ENCODE measurements around the gene MED13L. TPM values are rescaled to one million over a fixed set of nuclear protein-coding genes. Genes with fewer than 3 reads are reported as not detected.

The MED13L gene
- total RNA-seq, 2 experiments from 2014 or later, result 68.3 to 71.8 TPM

DNA sequence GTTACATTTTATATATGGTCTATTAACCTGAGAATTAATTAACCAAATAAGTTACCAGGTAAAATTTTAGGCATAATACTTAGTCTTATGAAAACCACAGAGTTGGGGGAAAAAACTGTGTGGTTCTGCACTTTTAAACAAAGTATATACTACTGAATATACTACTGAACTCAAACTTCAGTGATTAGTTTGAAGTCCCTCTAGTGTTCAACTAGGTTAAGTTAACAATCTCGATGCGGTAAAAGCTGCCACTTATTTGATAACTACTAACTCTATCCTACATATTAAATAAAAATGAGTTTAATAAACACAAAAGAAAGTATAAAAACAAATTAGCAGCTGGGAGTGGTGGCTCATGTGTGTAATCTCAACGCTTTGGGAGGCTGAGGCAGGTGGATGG is 56.7 kb downstream of the MED13L start:
- DNase-seq, result no peak
- POLR2A ChIA-PET, result no interaction called here
- H3K9me3 Mint-ChIP-seq, result no peaks in the 10 kb centered on the region
- peaks cover 11% of the 10 kb centered on the region for H3K36me3 Mint-ChIP-seq (ENCODE audit: low read depth)
- CTCF ChIA-PET, result no interaction called here
- H3K4me1 Mint-ChIP-seq, result no peaks in the 10 kb centered on the region
- no peaks in the 10 kb centered on the region for H3K27me3 Mint-ChIP-seq
- no peak overlapping the region for H3K4me3 Mint-ChIP-seq
- H3K27ac Mint-ChIP-seq, result no peak overlapping the region

- H3K36me3 Mint-ChIP-seq (ENCODE audit: low read depth), result peaks cover 4% of the 10 kb centered on the region
- ChIA-PET POLR2A (no interaction called here), CTCF (no interaction called here)
- H3K4me1 Mint-ChIP-seq, result peaks cover 3% of the 10 kb centered on the region
- no peak for DNase-seq
- H3K4me3 Mint-ChIP-seq, result no peak overlapping the region
- no peaks in the 10 kb centered on the region for H3K9me3 Mint-ChIP-seq
- no peaks in the 10 kb centered on the region for H3K27me3 Mint-ChIP-seq
- H3K27ac Mint-ChIP-seq, result no peak overlapping the region
These were observed 60.3 kb downstream of the MED13L start for GRCh38 chr12:116217045-116217735.

DNA sequence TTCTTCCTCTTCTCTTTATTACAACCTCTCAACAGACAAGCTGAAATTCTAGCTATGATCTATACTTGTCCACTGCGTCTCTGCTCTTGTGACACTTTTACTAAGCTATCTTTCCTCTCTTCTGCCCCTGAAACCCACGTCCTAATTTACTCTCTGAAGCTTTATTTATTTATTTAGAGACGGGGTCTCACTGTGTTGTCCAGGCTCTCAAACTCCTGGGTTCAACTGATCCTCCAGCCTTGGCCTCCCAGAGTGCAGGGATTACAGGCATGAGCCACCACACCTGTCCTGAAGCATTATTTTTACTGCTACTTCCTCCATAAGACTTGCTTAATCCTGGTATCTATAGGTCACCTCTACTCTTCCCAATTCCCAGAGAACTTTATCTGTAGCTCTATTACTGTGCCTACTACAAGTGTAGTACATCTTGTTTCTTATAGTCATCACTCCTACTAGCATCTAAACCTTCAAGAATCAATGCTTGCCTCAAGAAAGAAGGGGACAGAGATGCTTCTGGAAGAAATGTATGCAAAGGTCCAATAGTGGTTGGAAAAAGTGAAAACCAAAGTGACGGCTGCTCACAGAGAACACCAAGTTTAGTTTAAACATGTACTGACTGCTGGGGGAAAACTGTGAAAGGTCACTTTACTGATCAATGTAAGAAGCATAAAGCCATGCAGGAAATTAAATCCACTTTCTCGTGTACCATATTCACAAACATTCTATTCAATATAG is 61.3 kb downstream of the MED13L start:
- Mint-ChIP-seq H3K4me1 (peaks cover 3% of the 10 kb centered on the region), H3K36me3 (ENCODE audit: low read depth) (peaks cover 4% of the 10 kb centered on the region), H3K4me3 (no peak overlapping the region), H3K27ac (no peak overlapping the region), H3K9me3 (no peaks in the 10 kb centered on the region), H3K27me3 (no peaks in the 10 kb centered on the region)
- ChIA-PET POLR2A (no interaction called here), CTCF (interaction anchor here (1.4 kb wide), 1 partner anchor 20 kb away, joined by 5 read pairs; no protein-coding TSS in a partner anchor)
- DNase-seq, result no peak

DNA sequence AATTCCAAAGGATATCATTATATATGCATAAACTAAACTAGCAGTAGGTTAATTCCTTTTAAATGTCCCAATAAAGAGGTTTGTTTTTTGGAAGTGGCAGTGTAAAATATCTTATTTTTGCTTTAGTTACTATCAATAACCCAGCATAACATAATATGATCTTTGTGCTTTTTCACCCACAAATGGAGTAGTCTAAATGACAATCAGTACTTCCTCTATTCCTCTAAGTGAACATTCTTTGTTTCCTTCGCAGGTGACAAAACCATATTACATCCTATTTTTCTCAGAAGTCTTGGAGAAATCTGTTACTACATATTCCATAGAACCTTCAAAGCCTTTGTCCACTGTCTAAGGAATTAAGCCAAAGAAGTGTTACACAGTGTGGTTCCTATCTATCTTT is 62.5 kb downstream of the MED13L start:
- POLR2A ChIA-PET, result no interaction called here
- Mint-ChIP-seq H3K36me3 (ENCODE audit: low read depth) (peaks cover 4% of the 10 kb centered on the region), H3K9me3 (no peaks in the 10 kb centered on the region), H3K4me3 (no peak overlapping the region), H3K4me1 (peaks cover 12% of the 10 kb centered on the region), H3K27ac (no peak overlapping the region), H3K27me3 (no peaks in the 10 kb centered on the region)
- no peak for DNase-seq
- CTCF ChIA-PET, result interaction anchor here (1.4 kb wide), 1 partner anchor 21 kb away, joined by 5 read pairs; no protein-coding TSS in a partner anchor

- Mint-ChIP-seq H3K4me1 (peaks cover 18% of the 10 kb centered on the region), H3K36me3 (ENCODE audit: low read depth) (peaks cover 4% of the 10 kb centered on the region), H3K4me3 (no peak overlapping the region), H3K27me3 (no peaks in the 10 kb centered on the region), H3K9me3 (no peaks in the 10 kb centered on the region), H3K27ac (no peak overlapping the region)
- POLR2A ChIA-PET, result interaction anchor here (0.6 kb wide), 1 partner anchor 112 kb away, joined by 3 read pairs; no protein-coding TSS in a partner anchor
- no peak for DNase-seq
- CTCF ChIA-PET, result no interaction called here
These were observed 63.5 kb downstream of the MED13L start for GRCh38 chr12:116213885-116214527.

- H3K4me3 Mint-ChIP-seq, result no peak overlapping the region
- ChIA-PET CTCF (no interaction called here), POLR2A (no interaction called here)
- H3K27me3 Mint-ChIP-seq, result no peaks in the 10 kb centered on the region
- no peak overlapping the region for H3K27ac Mint-ChIP-seq
- no peaks in the 10 kb centered on the region for H3K9me3 Mint-ChIP-seq
- peaks cover 18% of the 10 kb centered on the region for H3K4me1 Mint-ChIP-seq
- H3K36me3 Mint-ChIP-seq (ENCODE audit: low read depth), result peaks cover 4% of the 10 kb centered on the region
- DNase-seq, result no peak
These were observed 64.5 kb downstream of the MED13L start for GRCh38 chr12:116213014-116213413.

- DNase-seq, result no peak
- Mint-ChIP-seq H3K9me3 (no peaks in the 10 kb centered on the region), H3K4me1 (peaks cover 18% of the 10 kb centered on the region), H3K27ac (no peak overlapping the region), H3K36me3 (ENCODE audit: low read depth) (no peaks in the 10 kb centered on the region), H3K4me3 (no peak overlapping the region), H3K27me3 (no peaks in the 10 kb centered on the region)
- POLR2A ChIA-PET, result interaction anchor here (1.0 kb wide), 1 partner anchor 12 kb away, joined by 3 read pairs; no protein-coding TSS in a partner anchor
- CTCF ChIA-PET, result no interaction called here
These were observed 66.7 kb downstream of the MED13L start for GRCh38 chr12:116210762-116211161.

- Mint-ChIP-seq H3K4me1 (peaks cover 18% of the 10 kb centered on the region), H3K27me3 (no peaks in the 10 kb centered on the region), H3K9me3 (no peaks in the 10 kb centered on the region), H3K4me3 (no peak overlapping the region), H3K36me3 (ENCODE audit: low read depth) (peaks cover 2% of the 10 kb centered on the region), H3K27ac (no peak overlapping the region)
- ChIA-PET POLR2A (interaction anchor here (1.0 kb wide), 1 partner anchor 11 kb away, joined by 3 read pairs; no protein-coding TSS in a partner anchor), CTCF (no interaction called here)
- DNase-seq, result no peak
These were observed 67.4 kb downstream of the MED13L start for GRCh38 chr12:116210131-116210530.

DNA sequence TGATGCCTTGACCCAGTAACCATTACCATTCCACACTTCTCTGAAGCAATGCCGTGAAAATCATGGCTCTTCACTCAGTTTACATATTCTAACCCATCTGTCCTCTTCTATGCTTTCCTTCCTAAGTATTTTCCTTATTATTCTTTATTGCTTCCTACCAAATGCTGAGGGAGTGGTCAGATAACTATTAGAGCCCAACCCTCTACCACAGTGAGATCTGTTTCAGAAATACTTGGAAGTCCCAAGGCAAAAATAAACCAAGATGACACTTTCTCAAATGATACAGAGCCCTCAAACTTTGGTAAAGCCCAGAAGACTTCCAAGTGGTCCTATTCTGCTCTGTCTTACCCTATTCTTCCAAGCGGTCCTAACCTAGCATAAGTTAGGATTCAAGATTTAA is 68.0 kb downstream of the MED13L start:
- H3K27ac Mint-ChIP-seq, result no peak overlapping the region
- H3K9me3 Mint-ChIP-seq, result no peaks in the 10 kb centered on the region
- no peaks in the 10 kb centered on the region for H3K27me3 Mint-ChIP-seq
- no peak overlapping the region for H3K4me3 Mint-ChIP-seq
- CTCF ChIA-PET, result no interaction called here
- POLR2A ChIA-PET, result no interaction called here
- peaks cover 5% of the 10 kb centered on the region for H3K36me3 Mint-ChIP-seq (ENCODE audit: low read depth)
- peaks cover 17% of the 10 kb centered on the region for H3K4me1 Mint-ChIP-seq
- DNase-seq, result no peak

DNA sequence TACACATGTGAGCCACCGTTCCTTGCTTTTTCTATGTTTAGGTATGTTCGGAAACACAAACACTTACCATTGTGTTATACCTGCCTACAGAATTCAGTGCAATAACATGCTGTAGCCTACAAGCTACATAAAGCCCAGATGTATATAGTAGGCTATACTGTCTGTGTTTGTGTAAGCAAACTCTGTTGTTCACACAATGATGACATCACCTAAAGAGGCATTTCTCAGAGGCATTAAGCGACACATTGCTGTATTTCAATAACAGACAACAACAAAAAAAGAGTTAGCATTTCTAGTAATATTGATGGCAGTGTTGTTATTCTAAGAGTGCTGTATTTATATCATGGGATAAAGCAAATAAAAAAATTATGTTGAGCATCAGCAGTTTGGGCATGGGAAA is 70.2 kb downstream of the MED13L start:
- no peaks in the 10 kb centered on the region for H3K9me3 Mint-ChIP-seq
- no peak for DNase-seq
- CTCF ChIA-PET, result no interaction called here
- H3K36me3 Mint-ChIP-seq (ENCODE audit: low read depth), result peaks cover 12% of the 10 kb centered on the region
- H3K4me3 Mint-ChIP-seq, result no peak overlapping the region
- H3K27ac Mint-ChIP-seq, result no peak overlapping the region
- no peaks in the 10 kb centered on the region for H3K27me3 Mint-ChIP-seq
- POLR2A ChIA-PET, result no interaction called here
- H3K4me1 Mint-ChIP-seq, result peaks cover 15% of the 10 kb centered on the region

GRCh38 chr12:116206828-116207227 is 70.7 kb downstream of the MED13L start:
- H3K4me1 Mint-ChIP-seq, result peaks cover 15% of the 10 kb centered on the region
- CTCF ChIA-PET, result no interaction called here
- no peak for DNase-seq

DNA sequence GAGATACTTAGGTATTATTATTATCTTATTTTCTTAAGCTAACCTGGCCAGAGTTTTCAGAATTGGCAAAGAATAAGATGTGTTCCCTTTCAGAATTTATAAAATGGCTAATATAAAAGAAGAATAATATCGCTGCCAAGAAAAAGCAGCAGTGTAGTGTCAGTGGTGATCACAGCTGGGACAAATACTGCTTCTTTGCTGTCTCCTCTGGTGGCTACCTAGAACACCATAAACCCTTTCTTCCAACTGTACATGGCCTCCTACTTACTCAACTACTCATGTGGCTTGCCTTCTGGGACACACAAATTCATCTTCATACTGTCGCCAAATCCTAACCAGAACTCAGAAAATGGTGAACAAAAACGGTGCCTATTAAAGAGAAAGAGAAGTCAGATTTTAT is 72.7 kb downstream of the MED13L start:
- ChIA-PET CTCF (interaction anchor here (0.7 to 1.0 kb wide), 3 partner anchors 7 to 826 kb away, joined by 3 to 4 read pairs (median 4); no protein-coding TSS in a partner anchor), POLR2A (no interaction called here)
- Mint-ChIP-seq H3K4me3 (no peak overlapping the region), H3K27me3 (no peaks in the 10 kb centered on the region), H3K27ac (no peak overlapping the region), H3K36me3 (ENCODE audit: low read depth) (peaks cover 12% of the 10 kb centered on the region), H3K9me3 (no peaks in the 10 kb centered on the region), H3K4me1 (peaks cover 4% of the 10 kb centered on the region)
- no peak for DNase-seq

More at GRCh38 chr12:116206828-116207227, 70.7 kb downstream of the MED13L start:
- no peak overlapping the region for H3K27ac Mint-ChIP-seq
- POLR2A ChIA-PET, result no interaction called here
- no peaks in the 10 kb centered on the region for H3K27me3 Mint-ChIP-seq
- no peaks in the 10 kb centered on the region for H3K9me3 Mint-ChIP-seq
- H3K36me3 Mint-ChIP-seq (ENCODE audit: low read depth), result peaks cover 12% of the 10 kb centered on the region
- H3K4me3 Mint-ChIP-seq, result no peak overlapping the region

- Mint-ChIP-seq H3K4me1 (no peaks in the 10 kb centered on the region), H3K27ac (no peak overlapping the region), H3K9me3 (no peaks in the 10 kb centered on the region), H3K36me3 (ENCODE audit: low read depth) (peaks cover 12% of the 10 kb centered on the region), H3K4me3 (no peak overlapping the region), H3K27me3 (no peaks in the 10 kb centered on the region)
- no peak for DNase-seq
- ChIA-PET CTCF (no interaction called here), POLR2A (no interaction called here)
These were observed 73.3 kb downstream of the MED13L start for GRCh38 chr12:116204169-116204568.

Data from activated CD4-positive, alpha-beta memory T cell treated with anti-CD3 and anti-CD28 coated beads, Interleukin-2, amount 10 ng/mL, durations not matched to agents 7 days and 5 days (primary cell).